Glutamatergic neuron (in vitro differentiated cells): Measurements from ENCODE around the gene LRRTM1. TPM values are rescaled to one million over a fixed set of nuclear protein-coding genes. Genes with fewer than 3 reads are reported as not detected.

Experiments
- DNase-seq: peaks from one replicate; pipeline ENCODE4 v3.0.0; 2022
- H3K27ac Mint-ChIP-seq: one replicate; pipeline ENCODE4 v1.8.0; 2020; ENCODE audit warnings: mild to moderate bottlenecking, mixed read lengths, inconsistent platforms; ENCODE audit not compliant: unreplicated experiment
- H3K27me3 Mint-ChIP-seq: one replicate; pipeline ENCODE4 v1.8.0; 2020; ENCODE audit warnings: mild to moderate bottlenecking, moderate library complexity, mixed read lengths, inconsistent platforms; ENCODE audit not compliant: unreplicated experiment
- H3K36me3 Mint-ChIP-seq: one replicate; pipeline ENCODE4 v1.8.0; 2020; ENCODE audit warnings: mild to moderate bottlenecking, mixed read lengths, inconsistent platforms; ENCODE audit not compliant: unreplicated experiment
- H3K4me1 Mint-ChIP-seq: one replicate; pipeline ENCODE4 v1.8.0; 2020; ENCODE audit warnings: mild to moderate bottlenecking, low read depth, mixed read lengths, inconsistent platforms; ENCODE audit not compliant: unreplicated experiment
- H3K4me3 Mint-ChIP-seq: one replicate; pipeline ENCODE4 v1.8.0; 2020; ENCODE audit warnings: mild to moderate bottlenecking, mixed read lengths, inconsistent platforms; ENCODE audit not compliant: unreplicated experiment
- H3K9me3 Mint-ChIP-seq: one replicate; pipeline ENCODE4 v1.8.0; 2020; ENCODE audit warnings: mild to moderate bottlenecking, moderate library complexity, mixed read lengths, inconsistent platforms; ENCODE audit not compliant: unreplicated experiment
- total RNA-seq: library from RNA; stranded (reverse); fragmentation: NEBNext Ultra II Directional; extraction: Animal tissue kit (Norgen Biotek cat#: 25700); gene quantifications from one replicate; pipeline ENCODE4 v1.2.1, GENCODE V29; 2021; ENCODE audit not compliant: unreplicated experiment
- TF ChIP-seq, protein P1 (sequence below): fragments of 200-600 bp; sonication (generic); IDR thresholded peaks from one replicate; pipeline ENCODE4 v1.5.0; 2021; ENCODE audit not compliant: partially characterized antibody, unreplicated experiment

The LRRTM1 gene
- total RNA-seq, 1 donor from 2014 or later, result 3.8 TPM

GRCh38 chr2:80255918-80256781 lies 48.4 kb downstream of the LRRTM1 start:
- Mint-ChIP-seq H3K27me3 (no peaks in the 10 kb centered on the region), H3K4me1 (no peaks in the 10 kb centered on the region), H3K4me3 (no peak overlapping the region), H3K27ac (no peak overlapping the region), H3K36me3 (no peaks in the 10 kb centered on the region), H3K9me3 (no peaks in the 10 kb centered on the region)
- TF ChIP-seq, protein P1, sequence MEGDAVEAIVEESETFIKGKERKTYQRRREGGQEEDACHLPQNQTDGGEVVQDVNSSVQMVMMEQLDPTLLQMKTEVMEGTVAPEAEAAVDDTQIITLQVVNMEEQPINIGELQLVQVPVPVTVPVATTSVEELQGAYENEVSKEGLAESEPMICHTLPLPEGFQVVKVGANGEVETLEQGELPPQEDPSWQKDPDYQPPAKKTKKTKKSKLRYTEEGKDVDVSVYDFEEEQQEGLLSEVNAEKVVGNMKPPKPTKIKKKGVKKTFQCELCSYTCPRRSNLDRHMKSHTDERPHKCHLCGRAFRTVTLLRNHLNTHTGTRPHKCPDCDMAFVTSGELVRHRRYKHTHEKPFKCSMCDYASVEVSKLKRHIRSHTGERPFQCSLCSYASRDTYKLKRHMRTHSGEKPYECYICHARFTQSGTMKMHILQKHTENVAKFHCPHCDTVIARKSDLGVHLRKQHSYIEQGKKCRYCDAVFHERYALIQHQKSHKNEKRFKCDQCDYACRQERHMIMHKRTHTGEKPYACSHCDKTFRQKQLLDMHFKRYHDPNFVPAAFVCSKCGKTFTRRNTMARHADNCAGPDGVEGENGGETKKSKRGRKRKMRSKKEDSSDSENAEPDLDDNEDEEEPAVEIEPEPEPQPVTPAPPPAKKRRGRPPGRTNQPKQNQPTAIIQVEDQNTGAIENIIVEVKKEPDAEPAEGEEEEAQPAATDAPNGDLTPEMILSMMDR, result peak; percentile 68
- no peak for DNase-seq

DNA sequence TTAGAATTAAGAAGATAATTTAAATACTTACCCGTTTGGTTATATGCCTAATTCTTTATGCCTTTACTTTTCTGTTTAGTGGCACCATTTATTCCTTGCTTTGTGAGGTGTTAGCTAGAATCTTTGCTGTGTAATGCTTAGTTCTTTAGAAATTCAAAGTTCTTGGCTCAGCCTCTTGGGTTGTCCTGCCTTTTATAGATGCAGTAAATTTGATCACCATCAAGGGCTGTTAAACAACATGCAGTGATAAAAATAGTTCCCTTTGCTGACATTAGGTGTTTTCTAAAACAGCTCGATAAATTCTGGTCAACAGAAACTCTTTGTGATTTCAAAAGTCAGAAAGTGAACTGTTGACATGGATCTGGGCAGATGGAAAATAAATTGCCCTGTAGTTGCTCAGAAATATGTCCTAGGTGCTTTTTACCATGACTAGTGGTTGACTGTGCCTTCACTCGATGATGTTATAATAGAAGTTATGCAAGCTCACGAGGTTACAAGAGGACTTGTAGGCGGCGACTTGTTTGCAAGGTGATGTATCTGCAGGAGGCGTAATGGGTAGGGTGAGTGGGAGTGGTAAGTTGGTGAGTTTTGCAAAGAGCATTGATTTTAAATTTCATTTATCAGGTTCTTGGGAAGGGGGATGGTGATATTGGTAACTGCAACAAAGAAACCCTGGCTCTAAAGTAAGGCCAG lies 52.1 kb downstream of the LRRTM1 start:
- Mint-ChIP-seq H3K9me3 (no peaks in the 10 kb centered on the region), H3K27me3 (no peaks in the 10 kb centered on the region), H3K4me1 (no peaks in the 10 kb centered on the region), H3K27ac (no peak overlapping the region), H3K4me3 (no peak overlapping the region), H3K36me3 (no peaks in the 10 kb centered on the region)
- TF ChIP-seq, protein P1, result no peak
- no peak for DNase-seq
